SU-DHL-6 (cell line): ENCODE measurements around the gene TEAD3.

ENCODE experiments used
- H2AFZ ChIP-seq: fragments of 200-600 bp; sonication (generic); 2 replicates; pipeline ENCODE4 v1.6.1; 2014; ENCODE audit warnings: low read depth, mild to moderate bottlenecking, moderate library complexity, mixed read lengths, antibody characterized with exemption, low read length; ENCODE audit not compliant: severe bottlenecking
- H3F3A ChIP-seq: fragments of 200-600 bp; shearing (Covaris generic); 2 replicates; pipeline ENCODE4 v1.6.0; 2016; ENCODE audit warnings: antibody characterized with exemption, mild to moderate bottlenecking; ENCODE audit not compliant: insufficient read depth
- H3K27ac ChIP-seq: fragments of 200-600 bp; sonication (generic); 2 replicates; pipeline ENCODE4 v1.5.1; 2016; ENCODE audit warnings: low read depth, mild to moderate bottlenecking, low read length, moderate library complexity, mixed read lengths
- H3K27me3 ChIP-seq: fragments of 200-600 bp; sonication (generic), shearing (Covaris generic); 2 replicates; pipeline ENCODE4 v1.6.0; 2014; ENCODE audit warnings: mild to moderate bottlenecking, low read length
- H3K36me3 ChIP-seq: fragments of 200-600 bp; sonication (generic); 2 replicates; pipeline ENCODE4 v1.6.1; 2014; ENCODE audit warnings: mild to moderate bottlenecking, low read length, mixed read lengths
- H3K4me2 ChIP-seq: fragments of 300-600, 200-600 bp; shearing (Covaris generic), sonication (generic); 2 replicates; pipeline ENCODE4 v1.6.0; 2014; ENCODE audit warnings: low read length, low read depth, mild to moderate bottlenecking; ENCODE audit not compliant: poor library complexity, severe bottlenecking
- H3K4me3 ChIP-seq: fragments of 200-600 bp; sonication (generic); 2 replicates; pipeline ENCODE4 v1.5.1; 2014; ENCODE audit warnings: antibody characterized with exemption, low read length, mild to moderate bottlenecking, mixed read lengths; ENCODE audit not compliant: insufficient read depth, poor library complexity, severe bottlenecking
- H3K79me2 ChIP-seq: fragments of 200-600 bp; sonication (generic); 2 replicates; pipeline ENCODE4 v1.6.1; 2014; ENCODE audit warnings: mild to moderate bottlenecking, low read length, moderate library complexity; ENCODE audit not compliant: insufficient read depth
- H3K9ac ChIP-seq: fragments of 200-600 bp; sonication (generic); 2 replicates; pipeline ENCODE4 v1.7.0; 2014; ENCODE audit warnings: mild to moderate bottlenecking, low read length
- H3K9me2 ChIP-seq: fragments of 200-600 bp; sonication (generic); replicated peaks from 2 replicates; pipeline ENCODE4 v1.6.1; 2014; ENCODE audit warnings: low read length; ENCODE audit not compliant: insufficient read depth
- H3K9me3 ChIP-seq: fragments of 200-600 bp; sonication (generic); 2 replicates; pipeline ENCODE4 v1.6.1; 2014; ENCODE audit warnings: low read length, mixed read lengths; ENCODE audit not compliant: insufficient read depth
- H4K20me1 ChIP-seq: fragments of 200-600 bp; sonication (generic); 2 replicates; pipeline ENCODE4 v1.6.1; 2014; ENCODE audit warnings: low read depth, mild to moderate bottlenecking, antibody characterized with exemption, low read length, moderate library complexity, mixed read lengths
- CTCF ChIP-seq: fragments of 200-600 bp; sonication (generic); IDR thresholded peaks from one replicate; pipeline ENCODE4 v1.5.1; 2017; ENCODE audit warnings: antibody characterized with exemption, mild to moderate bottlenecking, low read length, moderate library complexity; ENCODE audit not compliant: insufficient read depth, poor library complexity, severe bottlenecking
- EZH2phosphoT487 ChIP-seq: fragments of 200-600 bp; sonication (generic), shearing (Covaris generic); conservative IDR thresholded peaks from 2 replicates; pipeline ENCODE4 v1.6.1; 2018; ENCODE audit warnings: mild to moderate bottlenecking, antibody characterized with exemption, low read length, moderate library complexity, mixed read lengths

Gene TEAD3

DNA sequence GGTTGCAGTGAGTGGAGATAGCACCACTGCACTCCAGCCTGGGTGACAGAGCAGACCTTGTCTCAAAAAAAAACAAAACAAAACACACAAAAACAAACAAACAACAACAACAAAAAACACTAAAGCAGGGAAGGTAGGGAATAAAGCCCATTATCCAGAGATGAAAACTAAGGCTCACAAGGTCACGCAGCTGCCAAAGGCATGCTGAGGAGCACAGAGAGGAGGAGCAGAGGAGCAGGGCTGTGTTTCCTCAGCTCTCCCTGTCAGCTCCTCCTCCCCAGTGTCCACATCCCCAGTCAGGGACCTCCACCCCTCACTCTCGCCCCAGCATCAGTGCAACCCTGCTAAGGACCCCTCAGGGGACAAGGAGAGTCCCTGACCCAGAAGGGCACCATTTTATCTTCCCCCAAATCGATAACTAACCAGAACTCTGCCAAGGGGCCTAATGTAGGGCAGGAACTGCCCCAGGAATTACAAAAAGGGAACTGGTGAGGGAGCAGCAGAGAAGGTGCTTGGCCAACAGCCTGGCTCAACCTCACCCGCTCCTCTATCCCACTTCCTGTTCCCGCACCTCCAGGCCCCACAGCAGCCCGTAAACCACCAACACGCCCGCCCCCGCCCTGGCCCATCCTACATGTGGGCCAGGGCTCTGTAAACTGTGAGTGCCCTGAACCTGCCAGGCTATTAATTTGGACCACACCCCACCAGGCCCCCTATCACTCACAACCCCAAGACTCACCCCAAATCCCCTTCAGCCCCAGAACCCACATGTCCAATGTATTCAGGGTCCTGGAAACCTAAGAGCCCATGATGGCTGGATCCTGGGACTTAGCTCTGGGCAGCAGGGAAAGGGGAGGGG lies 9.0 kb downstream of the TEAD3 start:
- Histone ChIP-seq H3K9me2 (no peaks in the 10 kb centered on the region), H3K9me3 (no peaks in the 10 kb centered on the region), H2AFZ (no peak overlapping the region), H3K4me2 (no peak overlapping the region), H3K27ac (no peak overlapping the region), H3F3A (no peaks in the 10 kb centered on the region), H3K9ac (no peak overlapping the region), H3K36me3 (no peaks in the 10 kb centered on the region), H3K27me3 (no peaks in the 10 kb centered on the region), H3K4me3 (no peak overlapping the region), H4K20me1 (no peaks in the 10 kb centered on the region), H3K79me2 (no peaks in the 10 kb centered on the region)
- TF ChIP-seq CTCF: no peak
- no peak for TF ChIP-seq EZH2phosphoT487

- H3K79me2 ChIP-seq: no peaks in the 10 kb centered on the region
- H3K27me3 ChIP-seq: no peaks in the 10 kb centered on the region
- no peak overlapping the region for H3K4me3 ChIP-seq
- H4K20me1 ChIP-seq: no peaks in the 10 kb centered on the region
- H3K4me2 ChIP-seq: no peak overlapping the region
- H3K9ac ChIP-seq: no peak overlapping the region
- no peak overlapping the region for H3K27ac ChIP-seq
- no peak overlapping the region for H2AFZ ChIP-seq
- no peaks in the 10 kb centered on the region for H3F3A ChIP-seq
- H3K9me3 ChIP-seq: no peaks in the 10 kb centered on the region
- H3K36me3 ChIP-seq: no peaks in the 10 kb centered on the region
- no peak for TF ChIP-seq EZH2phosphoT487
- TF ChIP-seq CTCF: no peak
- H3K9me2 ChIP-seq: no peaks in the 10 kb centered on the region
Measured at GRCh38 chr6:35486005-35486925, 10.6 kb downstream of the TEAD3 start.

DNA sequence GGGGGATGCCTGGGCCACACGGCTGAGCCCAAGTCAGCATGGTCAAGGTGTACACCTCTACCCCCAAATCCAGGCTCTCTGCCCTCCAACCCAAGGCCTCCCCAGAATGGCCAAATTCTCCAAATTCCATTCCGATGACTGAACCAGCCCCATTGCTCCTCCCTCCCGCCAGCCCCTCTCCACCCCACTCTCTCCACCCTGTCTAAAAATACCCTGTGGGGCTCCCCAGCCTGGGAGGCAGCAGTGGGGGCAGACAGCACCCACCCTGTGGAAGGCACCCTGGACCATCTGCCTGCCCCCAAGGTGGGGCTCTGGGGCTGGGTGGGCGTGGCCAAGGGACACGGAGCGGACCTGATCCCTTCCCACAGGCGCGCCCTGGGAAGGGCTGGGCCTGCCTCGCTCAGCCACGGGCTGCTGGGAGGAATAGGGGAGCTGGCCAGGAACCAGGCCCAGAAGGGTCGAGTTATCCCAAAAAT lies 11.4 kb downstream of the TEAD3 start:
- no peaks in the 10 kb centered on the region for H3K79me2 ChIP-seq
- H3K9ac ChIP-seq: no peak overlapping the region
- H3K27ac ChIP-seq: no peak overlapping the region
- no peak overlapping the region for H2AFZ ChIP-seq
- H3F3A ChIP-seq: no peaks in the 10 kb centered on the region
- no peak overlapping the region for H3K4me3 ChIP-seq
- H3K4me2 ChIP-seq: no peak overlapping the region
- H3K9me3 ChIP-seq: no peaks in the 10 kb centered on the region
- H3K36me3 ChIP-seq: no peaks in the 10 kb centered on the region
- TF ChIP-seq EZH2phosphoT487 (no peak), CTCF (no peak)
- no peaks in the 10 kb centered on the region for H4K20me1 ChIP-seq
- no peaks in the 10 kb centered on the region for H3K27me3 ChIP-seq
- no peaks in the 10 kb centered on the region for H3K9me2 ChIP-seq
